Embryonic facial prominence (tissue), 1 donor: ENCODE measurements around the gene PRKCZ.
A peak's percentile ranks its signal among the peaks of the same experiment; 100 is the strongest.

Source experiments
- DNase-seq: peaks from one replicate; pipeline ENCODE4 v3.0.0-alpha.2; 2016; ENCODE audit errors: extremely low spot score

The PRKCZ gene

GRCh38 chr1:2209400-2210083, 159.3 kb downstream of the PRKCZ start:
- DNase-seq, result no peak

- no peak for DNase-seq
Measured at GRCh38 chr1:2210084-2210653, 160.0 kb downstream of the PRKCZ start.

- DNase-seq, result no peak
Measured at GRCh38 chr1:2210786-2211185, 160.6 kb downstream of the PRKCZ start.

- DNase-seq, result no peak
Measured at GRCh38 chr1:2212274-2212531, 162.0 kb downstream of the PRKCZ start.

GRCh38 chr1:2212532-2213491, 162.6 kb downstream of the PRKCZ start:
- peak; percentile 97 for DNase-seq

GRCh38 chr1:2213576-2214505, 163.6 kb downstream of the PRKCZ start:
- peak; percentile 70 for DNase-seq

- DNase-seq, result no peak
Measured at GRCh38 chr1:2214541-2215241, 164.5 kb downstream of the PRKCZ start.

GRCh38 chr1:2215329-2215728, 165.1 kb downstream of the PRKCZ start:
- no peak for DNase-seq

- no peak for DNase-seq
Measured at GRCh38 chr1:2215909-2216766, 165.9 kb downstream of the PRKCZ start.

GRCh38 chr1:2216767-2217058, 166.5 kb downstream of the PRKCZ start:
- DNase-seq, result no peak

- DNase-seq, result no peak
Measured at GRCh38 chr1:2221271-2221670, 171.1 kb downstream of the PRKCZ start.

GRCh38 chr1:2224170-2224584, 174.0 kb downstream of the PRKCZ start:
- no peak for DNase-seq

- no peak for DNase-seq
Measured at GRCh38 chr1:2224631-2225428, 174.6 kb downstream of the PRKCZ start.

- no peak for DNase-seq
Measured at GRCh38 chr1:2226525-2227345, 176.5 kb downstream of the PRKCZ start.

- peak; percentile 95 for DNase-seq
Measured at GRCh38 chr1:2227346-2228156, 177.3 kb downstream of the PRKCZ start.

- DNase-seq, result no peak
Measured at GRCh38 chr1:2228157-2228594, 178.0 kb downstream of the PRKCZ start, which contains the start of gene SKI. TSS of gene SKI (plus strand) at chr1:2228319. CDS start at chr1:2228767, 448 bp downstream.

- DNase-seq, result no peak
Measured at GRCh38 chr1:2228694-2229036, 178.5 kb downstream of the PRKCZ start.
